Thyroid gland (tissue), 4 donors: ENCODE data around the gene RAB36. TPM values are rescaled to one million over a fixed set of nuclear protein-coding genes. Genes with fewer than 3 reads are reported as not detected.
A peak's percentile ranks its signal among the peaks of the same experiment; 100 is the strongest.

Source experiments
- DNase-seq, 2 donors: peaks; one replicate each; pipeline ENCODE4 v3.0.0-alpha.2; 2019
- H3K27ac ChIP-seq, 3 donors: fragments of 200-600 bp; sonication (generic); 1 replicate in 2 of 3; 2 replicates in 1 of 3; pipeline ENCODE4 v1.5.1; 2016 to 2019; ENCODE audit warnings: mild to moderate bottlenecking in 1 of 3, moderate library complexity in 1 of 3
- H3K27me3 ChIP-seq: fragments of 200-600 bp; sonication (generic); one replicate; pipeline ENCODE4 v1.5.1; 2019
- H3K36me3 ChIP-seq, 2 donors: fragments of 200-600 bp; sonication (generic); one replicate each; pipeline ENCODE4 v1.5.1; 2016 to 2019
- H3K4me1 ChIP-seq, 2 donors: fragments of 200-600 bp; sonication (generic); one replicate each; pipeline ENCODE4 v1.5.1; 2017 to 2019
- H3K4me3 ChIP-seq, 3 donors: fragments of 200-600 bp; sonication (generic); replicated peaks in 1 of 3; 1 replicate in 2 of 3; 2 replicates in 1 of 3; pipeline ENCODE4 v1.5.1; 2016; ENCODE audit warnings: mild to moderate bottlenecking in 1 of 3
- H3K9me3 ChIP-seq: fragments of 200-600 bp; sonication (generic); one replicate; pipeline ENCODE4 v1.5.1; 2017
- CTCF ChIP-seq, 6 experiments: fragments of 200-600 bp in 3 of 6; fragments of 450-650 bp in 3 of 6; sonication (generic) in 3 of 6; IDR thresholded peaks; one replicate each; pipeline ENCODE4 v1.5.1; 2016 to 2019; ENCODE audit warnings: antibody characterized with exemption in 6 of 6, mild to moderate bottlenecking in 2 of 6, inconsistent platforms in 1 of 6, moderate library complexity in 1 of 6
- POLR2A ChIP-seq, 2 donors: fragments of 450-650 bp; IDR thresholded peaks; one replicate each; pipeline ENCODE4 v1.6.1; 2017; ENCODE audit warnings: antibody characterized with exemption in 2 of 2, mild to moderate bottlenecking in 2 of 2, moderate library complexity in 1 of 2
- WGBS, 2 donors: methylation state at CpG; one replicate each; pipeline ENCODE4 v1.1.5; 2017; 5-methylcytosine and 5-hydroxymethylcytosine counted together
- intact Hi-C: fragments of 100-400 bp; cut with DNase I; formaldehyde crosslinking; loops from one replicate; pipeline ENCODE4 v1.15.1; 2023
- total RNA-seq, 4 donors: library from RNA; depleted of rRNA; stranded (reverse); fragments of >200 nt; gene quantifications; one replicate each; pipeline ENCODE4 v1.2.3, GENCODE V29; 2016

Gene RAB36
- total RNA-seq, 4 donors from 2014 or later, result 10.9 to 33.4 (median 27.8) TPM

- no peak for TF ChIP-seq POLR2A (IDR thresholded peaks at IDR 0.05)
- TF ChIP-seq CTCF (IDR thresholded peaks at IDR 0.05), result no peak
- 66 to 74% methylated on average over 8 of the region's 8 CpGs for WGBS, 2 donors
- intact Hi-C loops, result no loop called here
Measured at GRCh38 chr22:23156286-23156685, 11.0 kb downstream of the RAB36 start.

GRCh38 chr22:23157560-23158515, 12.6 kb downstream of the RAB36 start:
- Histone ChIP-seq H3K36me3 (no peaks in the 10 kb centered on the region), H3K27me3 (no peaks in the 10 kb centered on the region), H3K4me1 (peaks cover 7 to 11% of the 10 kb centered on the region in 2 donors), H3K9me3 (no peaks in the 10 kb centered on the region), H3K4me3 (no peak overlapping the region), H3K27ac (peak overlapping the region in 1 of 3 donors; percentile 10)
- 67 to 80% methylated on average over 14 to 18 of the region's 22 CpGs for WGBS, 2 donors
- DNase-seq, result peak; percentile 66
- TF ChIP-seq CTCF (IDR thresholded peaks at IDR 0.05), result no peak
- no peak for TF ChIP-seq POLR2A (IDR thresholded peaks at IDR 0.05)
- intact Hi-C loops, result no loop called here

More at GRCh38 chr22:23156286-23156685, 11.0 kb downstream of the RAB36 start:
- Histone ChIP-seq H3K4me3 (no peak overlapping the region), H3K27ac (no peak overlapping the region), H3K36me3 (no peaks in the 10 kb centered on the region), H3K27me3 (no peaks in the 10 kb centered on the region), H3K9me3 (no peaks in the 10 kb centered on the region), H3K4me1 (peaks cover 7 to 11% of the 10 kb centered on the region in 2 donors)
- no peak for DNase-seq

DNA sequence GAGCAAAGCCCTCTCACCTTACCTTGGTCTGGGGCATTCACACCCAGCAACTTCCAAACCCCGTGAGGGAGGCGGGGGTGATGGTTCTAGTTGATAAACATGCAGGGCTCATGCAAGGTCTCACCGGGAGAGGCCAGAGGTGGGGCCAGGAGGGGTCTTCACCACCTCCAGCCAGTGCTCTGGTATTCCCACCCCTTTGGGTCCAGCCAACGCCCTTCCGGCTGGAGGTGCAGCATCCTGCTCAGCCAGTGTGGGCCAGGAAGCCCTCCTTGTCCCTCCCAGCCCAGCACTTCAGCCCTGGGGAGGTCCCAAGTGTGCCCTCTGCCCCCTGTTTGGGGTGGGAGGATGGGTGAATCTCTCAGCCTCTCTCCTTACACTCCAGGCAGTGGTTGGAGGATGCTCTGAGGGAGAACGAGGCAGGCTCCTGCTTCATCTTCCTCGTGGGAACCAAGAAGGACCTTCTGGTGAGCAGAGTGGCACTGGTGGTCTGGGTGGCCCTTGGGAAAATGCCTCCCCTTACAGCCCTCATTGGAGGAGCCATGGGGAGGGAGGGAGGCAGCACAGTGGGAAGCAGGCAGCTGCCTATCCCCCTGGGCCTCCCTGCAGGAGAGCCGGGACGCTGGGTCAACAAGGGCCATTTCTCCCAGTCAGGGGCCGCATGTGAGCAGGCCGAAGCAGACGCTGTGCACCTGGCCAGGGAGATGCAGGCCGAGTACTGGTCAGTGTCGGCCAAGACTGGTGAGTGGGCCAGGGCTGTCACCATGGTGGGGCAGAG, 13.4 kb downstream of the RAB36 start:
- WGBS, 2 donors, result 72 to 74% methylated on average over 7 to 8 of the region's 14 CpGs
- DNase-seq, result no peak
- Histone ChIP-seq H3K4me1 (peaks cover 7 to 11% of the 10 kb centered on the region in 2 donors), H3K36me3 (no peaks in the 10 kb centered on the region), H3K9me3 (no peaks in the 10 kb centered on the region), H3K4me3 (no peak overlapping the region), H3K27ac (no peak overlapping the region), H3K27me3 (no peaks in the 10 kb centered on the region)
- intact Hi-C loops, result no loop called here
- TF ChIP-seq POLR2A (IDR thresholded peaks at IDR 0.05) (no peak), CTCF (IDR thresholded peaks at IDR 0.05) (no peak)

DNA sequence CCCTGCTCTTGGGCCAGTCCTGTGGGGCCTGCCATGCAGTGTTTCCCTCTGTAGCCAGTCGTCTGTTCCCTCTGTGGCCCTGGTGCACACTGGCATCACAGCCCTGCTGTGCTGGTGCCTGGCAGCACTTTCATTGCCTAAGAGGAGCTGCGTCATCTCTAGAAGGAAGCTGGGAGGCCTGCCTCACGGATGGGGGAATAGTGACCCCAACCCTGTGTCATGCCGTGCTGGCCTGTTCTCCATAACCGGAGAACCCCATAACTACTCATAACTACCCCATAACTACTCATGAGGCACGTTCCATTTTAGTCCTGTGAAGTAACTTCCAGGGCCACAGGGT, 14.0 kb downstream of the RAB36 start:
- Histone ChIP-seq H3K36me3 (no peaks in the 10 kb centered on the region), H3K4me1 (peaks cover 7 to 11% of the 10 kb centered on the region in 2 donors), H3K27ac (no peak overlapping the region), H3K4me3 (no peak overlapping the region), H3K9me3 (no peaks in the 10 kb centered on the region), H3K27me3 (no peaks in the 10 kb centered on the region)
- 90 to 97% methylated on average over 5 of the region's 6 CpGs for WGBS, 2 donors
- DNase-seq, result no peak
- intact Hi-C loops, result no loop called here
- TF ChIP-seq CTCF (IDR thresholded peaks at IDR 0.05) (no peak), POLR2A (IDR thresholded peaks at IDR 0.05) (no peak)
